Gastroesophageal sphincter (tissue), 3 donors: ENCODE measurements around the gene SAMM50.

Source experiments
- CTCF ChIP-seq, 4 experiments: fragments of 200-600 bp in 2 of 4; fragments of 450-650 bp in 2 of 4; sonication (generic) in 1 of 4; IDR thresholded peaks; one replicate each; pipeline ENCODE4 v1.5.1; 2017 to 2019; ENCODE audit warnings: antibody characterized with exemption in 4 of 4, mild to moderate bottlenecking in 2 of 4, moderate library complexity in 2 of 4
- EP300 ChIP-seq: sonication (generic); formaldehyde crosslinking; IDR thresholded peaks from one replicate; pipeline ENCODE4 v1.6.1; 2017; ENCODE audit warnings: antibody characterized with exemption, mild to moderate bottlenecking
- POLR2A ChIP-seq, 2 donors: fragments of 450-650 bp; IDR thresholded peaks; one replicate each; pipeline ENCODE4 v1.6.1; 2017; ENCODE audit warnings: antibody characterized with exemption in 2 of 2, mild to moderate bottlenecking in 2 of 2, moderate library complexity in 1 of 2
- POLR2AphosphoS5 ChIP-seq: sonication (generic); formaldehyde crosslinking; IDR thresholded peaks from one replicate; pipeline ENCODE4 v1.6.1; 2017; ENCODE audit warnings: antibody characterized with exemption

- TF ChIP-seq CTCF (IDR thresholded peaks at IDR 0.05) (no peak), POLR2A (IDR thresholded peaks at IDR 0.05) (no peak), EP300 (no peak), POLR2AphosphoS5 (no peak)
Measured at GRCh38 chr22:44014241-44014640, 59.0 kb downstream of the SAMM50 start.
